HG03060 (cell line): Measurements from ENCODE around the gene ATP6AP1.
"Not testable (repeated sequence)": the region's sequence is repeated elsewhere in the genome, so short reads cannot be mapped to it uniquely, and the experiment has no call there.

Experiments
- ATAC-seq: cut with Tn5 transposase; IDR thresholded peaks from one replicate; pipeline ENCODE4 v1.9.1; 2021; ENCODE audit warnings: low read depth, moderate number of reproducible peaks; ENCODE audit not compliant: unreplicated experiment

The ATP6AP1 gene

DNA sequence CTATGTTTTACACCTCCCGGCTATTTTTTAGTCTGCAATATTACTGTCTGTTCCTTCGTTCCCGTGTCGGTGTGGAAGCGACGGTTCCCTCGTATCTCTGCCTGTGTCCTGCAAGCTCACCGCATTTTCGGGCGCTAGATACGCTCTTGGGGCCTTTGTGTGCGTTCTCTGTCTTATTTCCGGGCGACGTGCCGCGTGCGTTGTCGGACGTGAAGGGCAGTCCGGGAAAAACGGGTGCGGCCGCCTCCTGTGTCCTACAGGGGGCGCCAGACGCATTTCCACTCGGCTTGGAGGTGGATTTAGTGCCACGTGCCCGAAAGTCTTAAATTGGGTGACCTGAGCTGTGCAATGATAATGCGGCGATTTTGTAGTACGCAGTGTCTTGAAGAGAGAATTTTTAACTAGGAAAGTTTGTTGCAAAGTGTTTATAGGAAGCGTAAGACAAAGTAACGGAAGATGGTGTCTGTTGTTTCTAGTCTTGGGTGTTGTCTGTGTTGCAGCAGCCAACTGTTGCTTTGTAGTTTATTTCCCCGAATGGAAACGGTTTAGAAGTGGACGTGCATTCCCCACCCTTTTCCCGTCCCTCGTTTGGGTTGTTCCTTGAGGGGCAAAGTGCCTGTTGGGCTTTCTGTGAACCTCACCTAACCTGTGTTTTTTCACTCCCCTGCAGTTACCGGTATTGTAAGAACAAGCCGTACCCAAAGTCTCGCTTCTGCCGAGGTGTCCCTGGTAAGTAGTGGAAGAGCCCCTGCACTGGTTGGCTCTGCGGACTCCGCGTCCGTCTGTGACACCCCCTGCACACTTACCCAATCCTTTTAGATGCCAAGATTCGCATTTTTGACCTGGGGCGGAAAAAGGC lies 29.6 kb upstream of the ATP6AP1 start:
- no peak for ATAC-seq

DNA sequence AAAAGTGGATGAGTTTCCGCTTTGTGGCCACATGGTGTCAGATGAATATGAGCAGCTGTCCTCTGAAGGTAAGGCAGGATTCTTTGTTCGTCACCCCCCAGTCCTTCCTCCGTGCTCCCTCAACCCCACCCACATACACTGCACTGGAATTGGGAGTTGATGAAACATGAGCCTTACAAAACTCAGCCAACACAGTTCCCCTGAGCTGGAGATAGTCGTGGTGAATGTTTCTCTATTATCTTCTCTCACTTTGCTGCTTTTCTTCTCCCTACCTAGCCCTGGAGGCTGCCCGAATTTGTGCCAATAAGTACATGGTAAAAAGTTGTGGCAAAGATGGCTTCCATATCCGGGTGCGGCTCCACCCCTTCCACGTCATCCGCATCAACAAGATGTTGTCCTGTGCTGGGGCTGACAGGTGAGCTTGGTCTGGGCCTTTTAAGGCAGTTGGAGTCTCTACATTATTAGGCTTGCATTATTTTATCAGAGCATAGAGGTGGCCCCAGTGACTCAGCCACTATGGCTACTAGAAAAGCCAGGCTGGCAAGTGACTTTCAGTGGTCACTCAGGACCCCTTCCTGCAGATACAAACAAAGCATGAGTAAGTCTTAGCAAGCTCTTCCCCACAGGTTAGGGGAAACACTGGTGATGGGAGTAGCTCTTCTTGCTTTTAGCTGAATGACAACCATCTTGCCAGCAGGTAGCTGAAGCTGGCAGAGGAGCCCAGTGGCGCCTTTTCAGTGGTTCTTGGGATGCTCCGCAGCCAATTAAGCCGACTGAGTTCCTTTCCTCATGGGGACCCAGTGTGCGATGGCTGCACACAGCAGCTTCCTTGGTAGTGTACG lies 28.7 kb upstream of the ATP6AP1 start:
- no peak for ATAC-seq

DNA sequence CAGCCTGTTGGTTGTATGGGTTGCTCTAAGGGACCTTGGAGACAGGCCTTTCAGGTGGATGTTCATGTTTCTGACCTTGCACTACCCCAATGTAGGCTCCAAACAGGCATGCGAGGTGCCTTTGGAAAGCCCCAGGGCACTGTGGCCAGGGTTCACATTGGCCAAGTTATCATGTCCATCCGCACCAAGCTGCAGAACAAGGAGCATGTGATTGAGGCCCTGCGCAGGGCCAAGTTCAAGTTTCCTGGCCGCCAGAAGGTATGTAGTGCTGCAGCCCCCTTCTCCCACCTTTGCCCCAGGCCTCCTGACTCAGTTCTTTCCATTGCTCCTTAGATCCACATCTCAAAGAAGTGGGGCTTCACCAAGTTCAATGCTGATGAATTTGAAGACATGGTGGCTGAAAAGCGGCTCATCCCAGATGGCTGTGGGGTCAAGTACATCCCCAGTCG lies 28.1 kb upstream of the ATP6AP1 start:
- not testable (repeated sequence) for ATAC-seq

DNA sequence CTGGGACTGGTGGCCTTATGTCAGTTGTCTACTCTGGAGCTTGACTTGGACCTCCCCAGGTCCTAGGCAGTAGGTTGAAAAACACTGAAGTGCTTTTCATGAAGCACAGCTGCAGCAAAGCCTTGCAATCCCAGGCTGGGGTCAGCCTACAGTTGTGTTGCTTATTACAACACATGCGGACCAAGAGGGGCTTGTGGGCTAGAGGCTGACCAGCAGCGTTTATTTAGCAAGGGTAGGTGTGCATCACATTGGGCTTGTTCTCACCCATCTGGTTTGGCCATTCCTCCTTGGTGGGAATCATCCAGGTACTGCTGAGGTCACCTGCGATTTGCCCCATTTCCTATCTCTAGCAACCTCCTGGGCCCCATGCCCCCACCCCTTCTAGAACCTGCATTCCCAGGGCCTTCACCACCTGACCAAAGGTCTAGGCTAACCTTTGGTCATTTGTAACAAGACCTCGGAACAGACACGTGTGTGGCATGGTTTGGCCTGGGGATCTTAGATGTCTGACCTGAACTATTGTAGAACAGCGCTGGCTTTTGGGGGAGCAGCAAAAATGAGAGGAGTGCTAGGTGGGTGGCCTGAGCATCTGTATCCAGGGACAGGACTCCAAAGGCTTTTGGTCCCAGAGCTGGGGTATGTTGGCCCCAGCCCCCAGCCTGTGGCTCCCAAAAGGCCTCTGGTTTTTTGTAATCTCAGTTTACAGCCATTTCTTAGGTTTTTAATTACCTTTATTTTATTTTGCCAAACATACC lies 27.3 kb upstream of the ATP6AP1 start:
- no peak for ATAC-seq

DNA sequence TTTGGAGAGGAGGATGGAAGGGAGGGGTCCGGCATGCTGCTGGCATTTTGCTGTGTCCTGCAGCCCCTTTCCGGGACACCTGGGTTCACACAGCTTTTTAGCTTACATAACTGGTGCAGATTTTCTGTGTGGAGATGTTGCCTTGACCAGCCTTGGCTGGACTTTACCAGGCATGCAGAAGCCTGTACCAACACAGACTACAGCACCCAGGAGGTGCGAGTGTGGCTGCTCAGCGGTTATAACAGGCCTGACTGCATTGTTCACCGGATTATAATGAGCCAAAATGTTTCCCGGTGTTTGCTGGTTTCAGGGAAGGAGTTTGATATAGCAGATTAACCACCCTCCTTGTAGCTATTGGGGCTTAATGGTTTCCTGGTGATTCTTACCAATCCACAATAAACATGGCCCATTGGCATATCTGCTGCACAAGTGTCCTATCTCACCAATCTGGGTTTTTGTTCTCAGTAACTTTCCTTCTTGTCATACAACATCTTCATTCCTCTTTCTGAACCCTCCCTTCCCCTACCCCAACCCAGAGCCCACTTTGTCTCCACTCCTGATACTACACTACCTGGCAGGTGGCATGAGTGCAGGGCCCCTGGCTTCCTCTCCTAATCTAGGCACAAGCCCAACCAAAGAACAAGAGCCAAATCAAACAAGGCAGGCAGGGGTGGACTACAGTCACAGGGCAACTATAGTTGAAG lies 26.4 kb upstream of the ATP6AP1 start:
- no peak for ATAC-seq

DNA sequence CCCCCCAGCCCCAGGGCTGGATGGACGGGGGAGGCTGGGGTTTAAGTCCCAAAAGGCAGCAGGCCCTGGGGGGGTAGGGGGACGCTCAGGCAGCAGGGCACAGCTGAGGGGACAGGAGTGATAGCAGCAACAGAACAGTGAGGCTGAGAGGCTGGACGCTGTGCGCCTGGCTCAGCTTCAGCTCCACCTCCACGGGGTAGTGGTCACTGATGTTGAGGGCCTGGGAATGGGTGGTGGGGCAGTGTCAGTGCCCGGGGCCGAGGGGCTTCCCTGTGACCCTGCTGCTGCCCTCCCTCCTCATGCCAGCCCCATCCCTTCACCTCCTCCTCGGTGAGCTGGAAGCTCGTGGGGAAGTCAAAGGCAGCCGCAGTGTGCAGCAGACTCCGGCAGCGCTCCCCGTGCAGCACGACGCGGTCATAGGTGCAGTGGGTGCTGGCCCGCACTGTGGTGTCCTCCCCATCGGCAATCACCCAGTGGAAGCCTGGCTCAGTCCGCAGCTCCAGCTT lies 25.8 kb upstream of the ATP6AP1 start:
- no peak for ATAC-seq

DNA sequence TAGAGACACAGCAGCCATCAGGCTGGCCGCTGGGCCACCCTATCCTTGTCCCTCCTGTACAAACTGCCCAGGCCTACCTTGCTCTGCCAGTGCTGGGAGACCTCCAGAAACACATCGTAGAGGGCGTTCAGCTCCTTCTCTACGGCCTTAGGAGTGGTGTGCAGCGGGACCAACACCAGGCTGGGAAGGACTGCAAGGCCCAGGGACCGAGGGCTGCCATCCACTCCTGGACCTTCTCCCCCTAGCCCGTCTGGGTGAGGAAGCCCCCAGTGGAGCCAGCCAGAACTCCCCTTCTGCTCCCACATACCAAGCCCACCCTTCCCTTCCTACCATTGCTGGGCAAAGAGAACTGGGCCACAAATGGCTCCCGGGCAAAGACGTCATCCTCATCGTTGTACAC lies 25.3 kb upstream of the ATP6AP1 start:
- no peak for ATAC-seq

DNA sequence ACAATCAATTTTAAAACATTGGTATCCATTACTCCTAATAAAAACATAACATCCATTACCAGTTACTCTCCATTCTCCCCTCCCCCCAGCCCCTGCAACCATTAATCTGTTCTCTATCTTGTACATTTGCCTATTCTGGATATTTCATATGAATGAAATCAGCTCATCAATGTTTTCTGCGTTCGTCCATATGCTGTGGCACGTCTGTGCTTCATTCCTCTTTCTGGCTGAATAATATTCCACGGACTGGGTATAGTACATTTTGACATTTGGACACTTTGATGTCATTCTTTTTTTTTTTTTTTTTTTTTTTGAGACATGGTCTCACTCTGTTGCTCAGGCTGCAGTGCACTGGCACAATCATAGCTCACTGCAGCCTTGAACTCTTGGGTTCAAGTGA lies 24.6 kb upstream of the ATP6AP1 start:
- no peak for ATAC-seq

DNA sequence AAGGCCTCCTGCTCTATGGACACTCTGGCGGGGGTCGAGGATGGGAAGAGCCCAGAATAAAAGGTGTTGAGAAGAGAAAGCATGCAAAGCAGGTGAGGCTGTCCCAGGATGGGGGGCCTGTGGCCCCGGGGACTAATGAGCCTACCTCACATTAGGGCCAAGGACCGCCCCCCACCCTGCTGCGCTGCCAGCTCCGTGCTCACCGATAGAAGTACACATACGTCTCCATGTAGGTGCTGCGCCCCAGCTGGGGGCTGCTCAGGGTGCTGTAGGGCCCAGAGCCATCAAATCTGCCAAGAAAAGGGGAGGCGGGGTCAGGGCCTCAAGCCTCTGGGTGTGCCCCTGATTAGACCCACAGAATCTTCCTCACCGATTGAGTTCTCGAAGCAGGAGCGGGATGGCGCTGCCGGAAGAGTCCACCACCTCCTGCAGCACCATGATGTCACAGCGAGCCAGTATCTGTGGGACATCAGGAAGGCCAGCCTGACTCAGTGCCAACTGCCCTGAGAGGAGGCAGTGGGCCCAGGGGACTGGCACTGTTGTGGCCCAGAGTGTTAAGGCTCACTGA lies 23.8 kb upstream of the ATP6AP1 start:
- ATAC-seq, result no peak

DNA sequence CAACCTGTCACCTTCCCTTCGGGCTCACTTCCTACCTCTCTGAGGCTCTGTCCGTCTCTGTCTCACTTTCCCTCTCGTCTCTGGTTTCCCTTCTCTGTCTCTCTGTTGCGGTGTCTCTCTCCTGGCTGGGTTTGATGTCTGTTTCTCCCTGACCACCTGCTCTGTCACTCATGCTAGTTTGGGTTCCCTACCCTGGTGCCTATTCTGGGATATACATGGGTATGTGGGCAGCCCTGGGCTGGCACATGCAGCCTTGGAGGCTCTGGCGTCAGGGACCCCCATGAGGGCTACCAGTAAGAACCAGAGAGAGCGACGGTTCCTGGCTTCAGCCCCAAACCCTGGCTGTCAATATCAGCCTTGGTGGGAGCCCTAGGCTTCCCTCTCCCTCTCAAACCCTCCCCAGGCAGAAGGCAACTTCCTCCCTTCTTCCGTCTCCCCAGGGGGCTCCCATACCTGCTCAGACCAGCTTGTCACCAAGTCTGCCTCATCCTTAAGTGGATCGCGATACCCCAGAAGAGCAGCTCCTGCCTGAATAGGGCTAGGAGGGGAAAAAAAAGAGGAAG lies 19.7 kb upstream of the ATP6AP1 start:
- ATAC-seq, result no peak

DNA sequence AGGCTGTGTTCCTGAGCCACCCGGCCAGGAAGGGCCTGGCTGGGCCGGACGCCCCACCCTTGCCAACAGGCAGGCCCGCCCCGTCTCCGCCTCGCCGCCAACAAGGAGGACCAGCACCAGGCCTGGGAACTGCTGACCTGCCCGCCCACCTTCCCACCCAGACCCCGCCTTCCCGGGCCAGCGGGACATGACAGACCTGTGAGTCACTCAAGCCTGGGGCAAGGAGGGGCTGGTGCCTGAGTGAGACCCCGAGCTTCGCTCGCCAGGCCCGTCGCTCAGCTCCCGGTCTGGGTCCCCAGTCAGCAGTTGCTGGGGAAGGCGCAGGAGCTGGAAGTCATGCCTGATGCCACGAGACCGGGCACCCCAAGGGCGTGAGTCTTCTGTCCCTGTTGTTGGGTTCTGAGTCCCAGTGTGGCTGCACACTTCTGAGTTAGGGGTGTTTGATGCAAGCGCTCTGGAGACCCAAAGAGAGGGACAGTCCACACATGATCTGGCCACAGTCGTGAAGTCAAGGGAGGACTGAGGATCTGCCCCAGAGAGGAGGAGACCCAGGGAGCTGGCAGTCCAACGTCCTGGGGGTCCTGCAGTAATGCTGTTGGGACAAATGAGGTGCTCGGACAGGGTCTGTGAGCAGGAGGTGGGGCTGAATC lies 19.1 kb upstream of the ATP6AP1 start, which contains the start of gene DNASE1L1:
TSS of gene DNASE1L1 (minus strand) at position 33 of the 650 bp plus-strand sequence. CDS start 3,686 bp downstream, outside the sequence.
- ATAC-seq, result no peak

DNA sequence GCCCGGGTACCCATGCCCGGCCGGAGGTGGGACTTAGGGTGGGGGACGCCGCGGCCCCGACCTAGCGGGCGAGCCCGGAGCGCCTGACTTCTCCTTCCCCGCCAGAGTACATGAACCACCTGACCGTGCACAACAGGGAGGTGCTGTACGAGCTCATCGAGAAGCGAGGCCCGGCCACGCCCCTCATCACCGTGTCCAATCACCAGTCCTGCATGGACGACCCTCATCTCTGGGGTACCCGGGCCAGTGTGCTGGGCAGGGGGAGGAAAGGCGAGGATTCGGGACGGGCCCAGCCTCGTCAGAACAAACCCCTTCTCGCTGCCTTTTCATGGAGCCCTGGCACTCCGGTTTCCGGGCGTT lies 16.5 kb upstream of the ATP6AP1 start:
- no peak for ATAC-seq

DNA sequence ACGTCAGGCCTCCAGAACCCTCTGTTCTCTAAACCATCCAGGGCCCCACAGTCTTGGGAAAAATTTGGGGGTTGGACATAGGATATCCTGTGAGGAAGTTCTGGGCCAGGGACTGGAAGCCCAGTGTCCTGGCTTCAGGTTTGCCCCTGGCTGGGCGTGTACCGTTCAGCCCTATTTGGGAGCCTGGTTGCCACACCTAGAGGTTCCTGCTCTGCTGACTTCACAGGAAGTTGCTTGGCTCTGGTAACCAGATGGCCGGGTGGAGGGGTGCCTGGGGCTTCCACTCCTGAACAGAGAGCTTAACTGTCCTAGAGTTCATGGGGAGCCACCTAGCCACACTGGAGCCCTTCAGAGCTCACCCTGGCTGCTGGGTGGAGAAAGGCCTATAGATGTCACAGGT lies 16.0 kb upstream of the ATP6AP1 start:
- ATAC-seq, result no peak

DNA sequence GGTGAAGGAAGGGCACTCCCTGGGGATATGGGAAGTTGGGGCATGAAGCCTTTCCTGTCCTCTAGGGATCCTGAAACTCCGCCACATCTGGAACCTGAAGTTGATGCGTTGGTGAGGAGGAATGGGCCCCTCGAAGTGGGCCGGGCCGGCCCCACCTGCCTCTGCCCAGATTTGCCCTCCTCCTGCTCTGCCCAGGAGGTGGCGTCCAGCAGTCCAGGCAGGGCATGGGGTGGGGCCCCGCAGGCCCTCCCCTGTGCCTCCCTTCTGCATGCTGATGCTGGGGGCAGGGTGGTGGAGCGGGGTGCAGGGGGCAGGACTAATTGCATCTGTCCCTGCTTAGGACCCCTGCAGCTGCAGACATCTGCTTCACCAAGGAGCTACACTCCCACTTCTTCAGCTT lies 15.3 kb upstream of the ATP6AP1 start:
- ATAC-seq, result no peak

DNA sequence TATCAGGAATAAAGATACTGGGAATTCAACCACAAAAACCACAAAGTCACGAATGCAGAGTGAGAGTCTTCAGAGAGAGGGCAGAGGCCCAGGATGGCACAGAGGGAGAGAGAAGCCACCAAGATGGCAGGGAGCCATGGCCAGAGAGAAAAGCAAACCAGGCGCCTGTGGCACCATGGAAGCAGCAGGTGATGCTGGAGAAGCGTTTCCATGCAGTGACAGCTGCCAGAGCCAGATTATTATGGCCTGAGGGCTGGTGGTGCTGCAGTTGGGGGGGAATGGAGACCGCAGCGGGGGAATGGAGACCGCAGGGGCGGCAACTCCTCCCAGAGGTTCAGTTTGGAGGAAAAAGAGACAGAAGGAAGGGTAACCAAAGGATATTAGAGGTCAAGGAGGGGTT lies 11.3 kb upstream of the ATP6AP1 start:
- no peak for ATAC-seq

DNA sequence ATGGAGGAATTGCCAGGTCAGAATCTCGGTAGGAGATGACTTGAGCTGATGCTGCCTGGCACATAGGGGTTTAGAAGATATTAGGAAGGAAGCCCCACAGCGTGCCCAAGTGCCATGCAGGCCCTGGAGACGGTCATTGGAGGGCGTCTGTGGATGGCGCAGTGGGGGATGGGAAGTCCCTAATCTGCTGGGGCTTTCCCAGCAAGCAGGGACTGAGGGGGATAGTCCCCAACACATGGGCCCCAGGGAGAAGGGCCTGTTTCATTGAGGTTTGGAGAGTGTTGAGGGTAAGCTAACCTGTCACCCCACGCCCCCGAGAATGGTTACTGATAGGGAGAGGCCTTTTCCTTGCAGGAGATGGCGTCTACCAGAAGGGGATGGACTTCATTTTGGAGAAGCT lies 9.3 kb upstream of the ATP6AP1 start:
- ATAC-seq, result no peak

DNA sequence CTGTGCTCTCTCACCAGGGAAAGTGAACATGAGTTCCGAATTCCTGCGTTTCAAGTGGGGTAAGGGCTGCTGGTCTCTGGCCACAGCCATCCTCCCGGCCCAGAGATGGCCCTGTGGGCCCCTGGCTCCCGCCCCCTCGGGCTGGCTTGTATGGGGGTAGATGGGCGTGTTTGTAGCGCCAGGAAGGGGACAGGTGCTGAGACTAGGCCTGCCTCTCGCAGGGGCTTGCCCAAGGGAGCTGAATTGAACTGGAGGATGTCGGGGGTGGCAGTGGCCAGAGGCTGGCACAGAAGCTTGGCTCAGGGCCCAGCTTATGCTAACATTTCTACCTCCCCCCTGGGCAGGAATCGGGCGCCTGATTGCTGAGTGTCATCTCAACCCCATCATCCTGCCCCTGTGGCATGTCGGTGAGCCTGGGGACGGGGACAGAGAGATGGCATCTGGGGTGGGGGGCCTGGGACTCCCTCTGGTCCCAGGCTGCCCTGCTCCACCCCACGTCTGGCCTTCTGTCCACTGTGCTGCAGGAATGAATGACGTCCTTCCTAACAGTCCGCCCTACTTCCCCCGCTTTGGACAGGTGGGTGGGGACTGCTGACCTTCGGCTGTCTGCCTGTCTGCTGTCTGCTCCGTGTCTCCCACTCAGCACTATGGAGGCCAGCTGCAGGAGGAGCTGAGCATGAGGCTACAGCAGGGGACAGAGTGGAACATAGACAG lies 8.6 kb upstream of the ATP6AP1 start:
- ATAC-seq, result no peak

DNA sequence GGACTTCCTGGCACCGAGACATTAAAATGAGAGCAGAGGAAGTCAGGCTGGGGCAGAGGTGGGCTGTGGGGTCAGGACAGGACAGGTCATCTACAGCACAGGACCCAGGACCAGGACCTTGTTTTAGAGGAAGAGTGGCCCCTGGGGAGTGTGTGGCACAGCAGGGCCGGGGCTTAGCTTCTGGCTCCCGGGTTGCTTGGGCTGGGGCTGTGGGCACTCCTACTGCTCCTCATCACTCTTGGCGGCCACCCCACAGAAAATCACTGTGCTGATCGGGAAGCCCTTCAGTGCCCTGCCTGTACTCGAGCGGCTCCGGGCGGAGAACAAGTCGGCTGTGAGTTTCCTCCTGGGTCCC lies 8.1 kb upstream of the ATP6AP1 start:
- no peak for ATAC-seq
